HepG2 (cell line): ENCODE results near the gene CTTNBP2NL.

ENCODE experiments used
- EP300 ChIP-seq, 3 experiments: sonication (generic) in 1 of 3; formaldehyde crosslinking in 1 of 3; IDR thresholded peaks; 2 replicates each; pipeline versions ENCODE4 v1.5.1 to v1.6.1; 2011 to 2020; ENCODE audit warnings: low read depth in 2 of 3, low read length in 2 of 3, borderline replicate concordance in 1 of 3, improper control_type of control experiment in 1 of 3, mild to moderate bottlenecking in 1 of 3, missing genetic modification reagents in 1 of 3, moderate library complexity in 1 of 3
- NFE2L2 ChIP-seq: fragments of 150-350 bp; IDR thresholded peaks from 2 replicates; pipeline ENCODE4 v1.6.1; 2014; ENCODE audit warnings: low read length
- POLR2AphosphoS5 ChIP-seq: IDR thresholded peaks from 2 replicates; pipeline ENCODE4 v1.6.1; 2012; ENCODE audit warnings: low read depth, low read length
- ZC3H4 ChIP-seq: sonication (generic); formaldehyde crosslinking; IDR thresholded peaks from 2 replicates; pipeline ENCODE4 v1.4.0; 2020; ENCODE audit warnings: missing genetic modification reagents, borderline replicate concordance
- ZNF121 ChIP-seq: sonication (generic); formaldehyde crosslinking; IDR thresholded peaks from 2 replicates; pipeline ENCODE4 v1.5.0; 2020; ENCODE audit warnings: mild to moderate bottlenecking, missing genetic modification reagents
- ZNF143 ChIP-seq: sonication (generic); formaldehyde crosslinking; IDR thresholded peaks from 2 replicates; pipeline ENCODE4 v1.4.0; 2020; ENCODE audit warnings: missing genetic modification reagents
- TF ChIP-seq, protein P1 (sequence below), 2 experiments: IDR thresholded peaks; 2 replicates each; pipeline ENCODE4 v1.6.1; 2011 to 2012; ENCODE audit warnings: low read length in 2 of 2, borderline replicate concordance in 1 of 2, low read depth in 1 of 2, mild to moderate bottlenecking in 1 of 2, moderate library complexity in 1 of 2
- TF ChIP-seq, protein P2 (sequence below): sonication (generic); formaldehyde crosslinking; IDR thresholded peaks from 2 replicates; pipeline ENCODE4 v1.5.0; 2020; ENCODE audit warnings: mild to moderate bottlenecking, missing genetic modification reagents, moderate library complexity

DNA sequence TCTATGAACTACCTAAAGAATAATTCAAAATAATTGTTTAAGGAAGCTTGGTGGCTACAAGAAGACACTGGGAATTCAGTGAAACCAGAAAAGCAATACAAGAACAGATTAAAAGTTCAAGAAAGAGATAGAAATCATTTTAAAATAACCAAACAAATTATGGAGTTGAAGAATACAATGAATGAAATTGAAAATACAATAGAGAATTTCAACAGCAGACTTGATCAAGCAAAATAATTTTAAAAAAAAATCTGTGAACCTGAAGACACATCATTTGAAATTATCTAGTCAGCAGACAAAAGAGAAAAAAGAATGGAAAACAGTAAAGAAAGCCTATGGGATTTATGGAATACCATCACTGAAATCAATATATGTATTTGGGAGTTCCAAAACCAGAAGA is 81.5 kb downstream of the CTTNBP2NL start:
- TF ChIP-seq, protein P1, sequence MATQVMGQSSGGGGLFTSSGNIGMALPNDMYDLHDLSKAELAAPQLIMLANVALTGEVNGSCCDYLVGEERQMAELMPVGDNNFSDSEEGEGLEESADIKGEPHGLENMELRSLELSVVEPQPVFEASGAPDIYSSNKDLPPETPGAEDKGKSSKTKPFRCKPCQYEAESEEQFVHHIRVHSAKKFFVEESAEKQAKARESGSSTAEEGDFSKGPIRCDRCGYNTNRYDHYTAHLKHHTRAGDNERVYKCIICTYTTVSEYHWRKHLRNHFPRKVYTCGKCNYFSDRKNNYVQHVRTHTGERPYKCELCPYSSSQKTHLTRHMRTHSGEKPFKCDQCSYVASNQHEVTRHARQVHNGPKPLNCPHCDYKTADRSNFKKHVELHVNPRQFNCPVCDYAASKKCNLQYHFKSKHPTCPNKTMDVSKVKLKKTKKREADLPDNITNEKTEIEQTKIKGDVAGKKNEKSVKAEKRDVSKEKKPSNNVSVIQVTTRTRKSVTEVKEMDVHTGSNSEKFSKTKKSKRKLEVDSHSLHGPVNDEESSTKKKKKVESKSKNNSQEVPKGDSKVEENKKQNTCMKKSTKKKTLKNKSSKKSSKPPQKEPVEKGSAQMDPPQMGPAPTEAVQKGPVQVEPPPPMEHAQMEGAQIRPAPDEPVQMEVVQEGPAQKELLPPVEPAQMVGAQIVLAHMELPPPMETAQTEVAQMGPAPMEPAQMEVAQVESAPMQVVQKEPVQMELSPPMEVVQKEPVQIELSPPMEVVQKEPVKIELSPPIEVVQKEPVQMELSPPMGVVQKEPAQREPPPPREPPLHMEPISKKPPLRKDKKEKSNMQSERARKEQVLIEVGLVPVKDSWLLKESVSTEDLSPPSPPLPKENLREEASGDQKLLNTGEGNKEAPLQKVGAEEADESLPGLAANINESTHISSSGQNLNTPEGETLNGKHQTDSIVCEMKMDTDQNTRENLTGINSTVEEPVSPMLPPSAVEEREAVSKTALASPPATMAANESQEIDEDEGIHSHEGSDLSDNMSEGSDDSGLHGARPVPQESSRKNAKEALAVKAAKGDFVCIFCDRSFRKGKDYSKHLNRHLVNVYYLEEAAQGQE (IDR thresholded peaks at IDR 0.05; ENCODE audit: borderline replicate concordance in 1 of 2, low read depth in 1 of 2, low read length in 2 of 2): no peak
- TF ChIP-seq EP300 (IDR thresholded peaks at IDR 0.05; ENCODE audit: low read depth in 2 of 2, low read length in 2 of 2): no peak
- TF ChIP-seq EP300 (CRISPR knock-in tag; IDR thresholded peaks at IDR 0.05; ENCODE audit: borderline replicate concordance): no peak
- no peak for TF ChIP-seq NFE2L2
- TF ChIP-seq, protein P2, sequence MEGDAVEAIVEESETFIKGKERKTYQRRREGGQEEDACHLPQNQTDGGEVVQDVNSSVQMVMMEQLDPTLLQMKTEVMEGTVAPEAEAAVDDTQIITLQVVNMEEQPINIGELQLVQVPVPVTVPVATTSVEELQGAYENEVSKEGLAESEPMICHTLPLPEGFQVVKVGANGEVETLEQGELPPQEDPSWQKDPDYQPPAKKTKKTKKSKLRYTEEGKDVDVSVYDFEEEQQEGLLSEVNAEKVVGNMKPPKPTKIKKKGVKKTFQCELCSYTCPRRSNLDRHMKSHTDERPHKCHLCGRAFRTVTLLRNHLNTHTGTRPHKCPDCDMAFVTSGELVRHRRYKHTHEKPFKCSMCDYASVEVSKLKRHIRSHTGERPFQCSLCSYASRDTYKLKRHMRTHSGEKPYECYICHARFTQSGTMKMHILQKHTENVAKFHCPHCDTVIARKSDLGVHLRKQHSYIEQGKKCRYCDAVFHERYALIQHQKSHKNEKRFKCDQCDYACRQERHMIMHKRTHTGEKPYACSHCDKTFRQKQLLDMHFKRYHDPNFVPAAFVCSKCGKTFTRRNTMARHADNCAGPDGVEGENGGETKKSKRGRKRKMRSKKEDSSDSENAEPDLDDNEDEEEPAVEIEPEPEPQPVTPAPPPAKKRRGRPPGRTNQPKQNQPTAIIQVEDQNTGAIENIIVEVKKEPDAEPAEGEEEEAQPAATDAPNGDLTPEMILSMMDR (CRISPR knock-in tag): no peak
- TF ChIP-seq ZNF143 (CRISPR knock-in tag): no peak
- TF ChIP-seq ZNF121 (CRISPR knock-in tag): no peak
- no peak for TF ChIP-seq ZC3H4 (CRISPR knock-in tag)
- TF ChIP-seq POLR2AphosphoS5: no peak
